HG03064 (cell line): ENCODE measurements around the gene CD8B2.
"Not testable (repeated sequence)": the region's sequence is repeated elsewhere in the genome, so short reads cannot be mapped to it uniquely, and the experiment has no call there.

ENCODE experiments used
- ATAC-seq: cut with Tn5 transposase; IDR thresholded peaks from one replicate; pipeline ENCODE4 v1.9.1; 2021; ENCODE audit warnings: low read depth; ENCODE audit not compliant: unreplicated experiment

The CD8B2 gene

DNA sequence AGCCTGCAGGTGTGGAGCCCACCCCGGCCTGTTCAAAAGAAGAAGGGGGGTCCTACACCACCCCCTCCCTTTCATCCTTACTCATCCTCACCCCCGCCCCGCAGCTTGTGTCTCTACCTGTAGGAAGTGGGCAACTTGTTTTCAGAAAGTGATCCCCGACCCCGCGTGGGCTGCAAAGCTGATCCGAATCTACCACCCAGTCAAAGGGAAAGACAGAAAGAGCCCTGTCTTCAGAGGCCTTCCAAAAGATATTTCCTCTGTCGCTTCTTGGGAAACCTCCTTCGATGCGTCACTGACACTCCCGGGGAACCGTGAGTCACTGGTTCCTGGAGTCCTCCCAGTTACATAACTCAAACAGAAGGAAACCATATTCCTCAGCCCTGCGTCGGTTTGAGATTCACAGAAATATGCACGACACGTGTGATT, 24.3 kb downstream of the CD8B2 start:
- ATAC-seq, result not testable (repeated sequence)

DNA sequence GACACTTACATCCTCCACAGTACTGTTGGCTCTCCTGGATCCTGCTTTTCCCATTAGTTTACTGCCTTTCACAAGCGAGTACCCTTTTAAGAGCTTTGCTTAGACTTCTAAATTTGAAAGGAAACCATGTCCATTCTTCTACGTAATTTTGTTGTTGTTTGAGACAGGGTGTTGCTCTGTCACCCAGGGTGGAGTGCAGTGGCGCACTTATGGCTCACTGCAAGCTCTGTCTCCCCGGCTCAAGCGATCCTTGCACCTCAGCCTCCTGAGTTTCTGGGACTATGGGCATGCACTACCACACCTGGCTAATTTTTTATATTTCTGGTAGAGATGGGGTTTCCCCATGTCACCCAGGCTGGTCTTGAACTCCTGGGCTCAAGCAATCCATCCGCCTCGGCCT, 24.8 kb downstream of the CD8B2 start:
- not testable (repeated sequence) for ATAC-seq

DNA sequence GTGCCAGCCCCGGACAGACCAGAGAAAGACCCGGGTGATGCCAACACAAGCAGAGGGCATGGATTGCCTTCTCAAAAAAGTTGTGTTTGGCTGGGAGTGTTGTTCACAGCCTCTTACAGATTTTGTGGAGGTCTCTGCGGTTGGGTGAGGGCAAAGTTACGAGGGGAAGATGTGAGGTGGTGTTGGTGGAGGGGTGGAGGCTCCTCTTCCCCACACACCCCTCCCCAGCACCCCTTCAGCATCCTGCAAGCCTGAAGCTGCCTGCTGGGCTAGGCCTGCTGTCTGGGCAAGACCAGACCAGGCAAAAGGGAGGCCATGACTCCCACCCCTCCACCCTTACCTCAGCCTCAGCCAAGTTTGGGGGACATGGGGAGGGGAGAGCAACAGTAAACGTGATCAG, 26.2 kb downstream of the CD8B2 start:
- not testable (repeated sequence) for ATAC-seq

DNA sequence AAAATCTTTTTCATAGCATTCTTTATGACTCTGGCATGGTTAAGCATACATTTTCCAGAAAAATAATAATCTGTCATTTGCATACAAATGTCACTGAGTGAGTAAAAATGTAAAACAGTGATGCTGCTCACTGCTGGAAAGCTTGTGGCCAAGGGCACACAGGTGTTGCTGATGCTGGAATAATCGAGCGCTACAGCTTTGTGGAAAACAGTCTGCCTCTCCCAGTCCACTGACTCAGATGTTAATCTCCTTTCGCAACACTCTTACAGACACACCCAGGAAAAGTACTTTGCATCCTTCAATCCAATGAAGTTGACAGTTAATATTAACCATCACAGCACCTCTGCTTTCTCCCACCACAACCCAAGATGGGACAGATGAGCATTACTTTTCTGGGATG, 27.7 kb downstream of the CD8B2 start:
- not testable (repeated sequence) for ATAC-seq

DNA sequence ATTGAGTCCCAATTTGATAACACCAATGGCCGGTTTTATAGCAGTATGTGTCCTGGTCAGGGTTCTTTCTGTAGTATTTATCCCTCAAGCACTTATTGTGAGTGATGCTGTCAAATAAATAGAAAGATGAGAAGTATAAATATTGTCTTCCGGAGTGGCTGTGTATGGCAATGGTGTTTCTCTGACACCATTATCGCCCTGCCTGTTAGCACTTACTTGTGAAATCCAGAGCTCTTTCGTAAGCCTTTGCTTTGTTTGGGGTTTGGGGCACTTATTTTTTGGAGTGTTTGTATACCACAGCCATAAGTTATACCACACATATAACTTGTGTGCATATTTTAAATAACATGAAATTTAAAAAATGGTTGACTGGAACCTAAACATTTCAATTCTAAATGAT, 29.3 kb downstream of the CD8B2 start:
- no peak for ATAC-seq

DNA sequence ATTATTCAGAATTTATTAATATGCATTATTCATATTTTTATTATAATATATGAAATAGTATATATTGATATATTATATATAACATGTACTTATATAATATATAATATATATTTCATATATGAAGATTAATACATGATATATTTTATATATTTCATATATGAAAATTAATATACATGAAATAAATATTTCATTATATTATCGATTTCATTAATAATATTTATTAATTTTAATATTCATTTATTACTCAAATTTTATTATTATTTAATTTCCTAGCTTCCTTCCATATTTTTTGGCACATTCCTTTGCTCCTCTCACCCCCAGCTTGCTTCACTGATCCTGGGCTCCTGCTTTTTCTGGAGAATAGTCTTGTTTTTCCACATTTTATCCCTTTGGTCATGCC, 29.7 kb downstream of the CD8B2 start:
- no peak for ATAC-seq

DNA sequence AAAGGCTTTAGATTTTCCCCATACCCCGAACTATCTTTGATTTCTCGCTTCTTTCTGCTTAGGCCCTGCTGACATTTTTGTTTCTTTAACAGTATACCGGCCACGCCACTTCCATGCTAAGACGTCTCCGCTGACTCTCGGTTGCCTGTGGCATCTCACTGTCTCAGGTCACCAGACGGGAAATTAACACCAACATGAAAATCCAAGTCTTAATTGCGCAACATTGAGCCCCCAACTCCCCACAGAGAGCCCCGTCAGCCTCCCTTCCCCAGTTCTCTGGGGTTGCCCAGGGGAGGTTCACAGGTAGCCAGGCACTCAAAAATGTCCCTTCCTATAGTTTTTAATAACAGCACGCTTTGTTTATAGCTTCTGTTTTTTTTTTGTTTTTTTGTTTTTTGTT, 30.2 kb downstream of the CD8B2 start:
- ATAC-seq, result no peak

DNA sequence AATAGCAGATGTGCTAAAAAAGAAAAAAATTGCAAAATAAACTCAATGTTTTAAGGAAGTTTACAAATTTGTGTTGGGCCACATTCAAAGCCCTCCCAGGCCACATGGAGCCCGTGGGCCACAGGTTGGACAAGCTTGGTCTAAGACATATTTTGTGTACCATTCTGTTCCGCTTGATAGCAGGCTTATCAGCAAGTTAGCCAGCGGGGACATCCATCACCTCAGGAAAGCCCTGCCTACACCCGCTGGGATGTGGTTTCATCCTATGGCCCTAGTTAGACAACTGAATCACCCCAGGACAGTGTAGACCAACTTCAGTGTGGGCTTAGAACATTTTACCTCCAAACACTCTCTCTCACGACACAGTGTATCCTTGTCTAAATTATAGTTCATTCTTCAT, 32.6 kb downstream of the CD8B2 start:
- ATAC-seq, result no peak

DNA sequence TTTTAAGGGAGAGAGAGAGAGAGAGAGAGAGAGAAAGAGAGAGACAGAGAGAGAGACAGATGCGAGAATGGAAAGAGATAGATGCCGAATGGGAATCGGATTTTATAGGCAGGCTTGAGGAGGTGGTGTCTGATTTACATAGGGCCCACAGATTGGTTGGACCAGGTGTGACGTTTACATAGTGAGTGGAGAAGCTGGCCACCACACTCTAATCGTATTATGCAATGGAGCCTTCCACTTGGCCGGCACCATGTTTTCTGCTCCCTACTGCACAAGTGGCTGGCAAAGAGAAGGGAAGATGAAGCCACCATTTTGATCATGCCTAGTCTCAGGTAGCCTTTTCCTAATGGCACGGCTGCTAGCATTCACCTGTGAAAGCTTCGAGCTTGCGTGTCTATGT, 33.9 kb downstream of the CD8B2 start:
- no peak for ATAC-seq

DNA sequence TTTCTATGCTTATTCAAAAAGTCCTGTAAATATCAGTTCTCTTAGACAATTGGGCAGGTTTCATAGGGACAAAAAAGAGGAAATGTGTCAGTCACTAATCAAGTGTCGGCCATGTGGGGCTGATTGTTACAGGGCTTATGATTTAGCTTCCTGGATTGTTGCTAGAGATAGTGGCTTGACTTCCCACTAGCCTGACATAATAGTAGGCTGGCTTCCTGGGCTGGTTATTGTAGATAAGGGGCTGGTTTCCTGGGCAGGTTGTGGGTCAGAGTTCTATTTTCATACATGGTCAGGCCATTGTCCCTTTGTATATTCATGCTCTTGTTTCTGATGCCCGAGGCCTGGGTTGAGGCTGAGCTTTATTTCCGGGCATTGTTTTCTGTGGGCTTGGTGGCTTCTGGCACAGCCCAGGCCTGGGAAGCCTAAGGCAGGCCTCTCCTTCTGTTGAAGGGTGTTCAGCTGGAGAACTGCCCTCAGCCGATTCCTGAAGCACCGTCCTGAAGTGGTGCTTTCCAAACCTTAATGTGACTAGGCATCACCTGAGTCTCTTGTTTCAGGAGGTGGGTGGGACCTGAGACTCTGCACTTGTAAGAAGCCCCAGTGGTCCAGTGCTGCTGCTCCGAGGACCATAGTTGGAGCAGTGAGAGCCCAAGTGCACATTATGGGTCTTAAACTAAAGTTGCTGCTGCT, 37.0 kb downstream of the CD8B2 start:
- ATAC-seq, result no peak

DNA sequence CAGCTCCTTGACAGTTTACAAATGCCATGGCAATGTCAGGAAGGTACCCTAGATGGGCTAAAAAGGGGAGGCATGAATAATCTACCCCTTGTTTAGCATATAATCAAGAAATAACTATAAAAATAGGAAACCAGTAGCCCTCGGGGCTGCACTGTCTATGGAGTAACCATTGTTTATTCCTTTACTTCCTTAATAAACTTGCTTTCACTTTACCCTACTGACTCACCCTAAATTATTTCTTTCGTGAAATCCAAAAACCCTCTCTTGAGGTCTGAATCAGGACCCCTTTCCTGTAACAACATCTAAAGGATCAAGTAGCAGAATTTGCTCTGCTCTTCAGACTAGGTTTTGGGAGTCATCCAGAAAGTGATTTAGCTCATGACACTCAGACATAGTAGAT, 43.7 kb downstream of the CD8B2 start:
- ATAC-seq, result no peak

DNA sequence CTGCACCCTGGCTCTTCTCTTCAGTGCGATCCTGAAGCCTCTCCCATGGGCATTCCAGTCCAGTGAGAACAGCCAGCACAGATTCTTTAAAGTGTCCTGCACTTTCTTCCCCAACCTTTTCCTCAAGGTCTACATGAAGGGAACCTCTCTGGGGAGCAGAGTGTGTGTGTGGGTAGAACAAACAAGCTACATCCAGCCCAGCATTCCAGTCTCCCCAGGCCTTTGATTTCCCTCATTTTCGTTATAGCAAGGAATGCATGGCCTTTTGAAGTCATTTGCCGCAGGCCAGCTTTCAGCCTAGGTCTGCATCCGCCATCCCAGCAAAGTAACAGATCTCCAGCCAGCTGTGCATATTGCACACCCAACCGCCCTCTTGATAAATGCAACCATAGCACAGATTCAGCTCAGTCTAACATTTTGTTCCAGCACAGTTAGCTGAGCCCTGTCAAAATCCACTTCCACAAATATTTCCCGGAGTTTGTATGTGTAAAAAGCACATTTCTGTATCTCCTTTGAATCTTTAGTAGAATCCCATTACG, 44.6 kb downstream of the CD8B2 start:
- ATAC-seq, result no peak

DNA sequence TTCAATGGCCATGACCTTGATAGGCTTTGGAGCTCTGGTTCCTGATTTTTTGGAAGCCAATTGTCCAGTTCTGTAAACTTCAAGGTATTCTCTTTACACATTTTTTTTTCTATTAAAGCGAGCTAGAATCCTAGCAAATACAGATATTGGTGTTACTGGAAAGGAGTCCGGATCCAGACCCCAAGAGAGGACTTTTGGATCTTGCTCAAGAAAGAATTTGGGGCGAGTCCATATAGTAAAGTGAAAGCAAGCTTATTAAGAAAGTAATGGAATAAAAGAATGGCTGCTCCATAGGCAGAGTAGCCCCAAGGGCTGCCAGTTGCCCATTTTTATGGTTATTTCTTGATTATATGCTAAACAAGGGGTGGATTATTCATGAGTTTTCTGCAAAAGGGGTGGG, 45.1 kb downstream of the CD8B2 start:
- ATAC-seq, result no peak

DNA sequence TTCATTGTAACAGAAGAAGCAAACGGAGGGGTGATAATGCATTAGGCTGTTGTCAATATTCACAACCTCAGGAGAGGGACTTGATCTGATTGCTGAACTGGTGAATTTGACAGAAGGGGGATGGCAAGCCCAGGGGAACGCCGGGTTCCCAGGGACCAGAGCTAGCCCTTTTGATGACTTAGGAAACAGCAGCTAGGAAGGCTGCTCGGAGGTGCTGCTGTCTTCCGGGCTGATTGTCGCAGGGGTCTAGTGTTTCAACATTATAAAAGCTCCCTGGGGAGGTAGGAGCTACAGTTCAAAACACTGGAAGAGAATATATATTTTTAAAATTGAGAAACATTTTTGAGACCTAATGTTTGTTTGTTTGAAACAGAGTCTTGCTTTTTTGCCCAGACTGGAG, 47.3 kb downstream of the CD8B2 start:
- no peak for ATAC-seq

DNA sequence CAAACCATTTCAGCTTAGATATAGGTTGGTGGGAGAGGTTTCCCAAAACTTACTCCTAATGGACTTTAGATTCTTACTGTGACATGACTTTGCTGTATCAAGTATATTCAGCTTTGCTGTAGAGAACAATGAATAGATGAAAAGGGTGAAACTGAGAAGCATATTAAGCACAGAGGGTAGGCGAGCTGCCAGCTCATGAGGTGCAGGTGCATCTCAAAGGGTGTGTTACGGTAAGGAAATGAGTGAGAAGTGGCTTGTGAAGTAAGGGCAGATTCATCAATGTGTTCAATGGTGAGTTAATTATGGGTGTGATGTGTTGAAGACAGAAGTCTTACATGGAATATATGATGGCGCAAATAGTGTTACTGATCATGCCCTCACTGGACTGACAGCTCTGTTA, 49.3 kb downstream of the CD8B2 start:
- no peak for ATAC-seq

DNA sequence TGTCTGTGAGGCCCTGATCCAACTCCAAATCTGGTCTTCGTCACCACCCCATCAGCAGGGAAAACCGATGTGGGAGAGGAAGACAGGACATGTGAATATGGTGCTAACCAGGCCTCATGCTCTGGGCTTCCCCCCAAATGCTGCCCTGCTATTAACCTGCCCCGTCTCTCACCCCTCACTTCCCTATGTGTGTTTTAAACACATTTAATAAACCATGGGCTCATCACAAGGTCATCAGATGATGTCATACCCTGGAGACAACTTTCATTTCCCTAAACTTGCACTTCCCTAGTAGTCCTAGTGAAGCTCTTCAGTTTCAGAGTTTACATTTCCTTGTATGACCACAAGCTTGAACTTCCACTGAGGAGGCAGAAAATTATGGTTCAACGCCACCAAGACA, 49.9 kb downstream of the CD8B2 start:
- ATAC-seq, result no peak

DNA sequence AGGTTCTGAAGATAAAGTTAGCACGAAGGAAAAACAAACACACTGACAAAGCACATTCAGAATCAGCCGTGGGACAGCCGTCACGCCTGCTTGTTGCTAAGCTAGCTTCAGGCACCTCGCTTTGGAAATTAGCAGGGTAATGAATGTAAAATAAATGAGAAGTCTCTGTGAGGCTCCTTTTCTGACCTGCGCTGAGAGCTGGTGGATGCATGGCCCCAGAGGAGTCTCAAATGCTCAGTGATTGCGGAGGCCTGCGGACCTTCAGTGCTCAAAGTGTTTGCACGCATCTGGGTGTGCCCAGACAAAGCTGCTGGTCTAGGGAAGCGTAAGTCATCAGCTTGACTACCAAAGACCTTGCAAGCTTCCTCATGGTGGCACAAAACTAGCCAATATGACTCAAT, 50.6 kb downstream of the CD8B2 start:
- ATAC-seq, result no peak

DNA sequence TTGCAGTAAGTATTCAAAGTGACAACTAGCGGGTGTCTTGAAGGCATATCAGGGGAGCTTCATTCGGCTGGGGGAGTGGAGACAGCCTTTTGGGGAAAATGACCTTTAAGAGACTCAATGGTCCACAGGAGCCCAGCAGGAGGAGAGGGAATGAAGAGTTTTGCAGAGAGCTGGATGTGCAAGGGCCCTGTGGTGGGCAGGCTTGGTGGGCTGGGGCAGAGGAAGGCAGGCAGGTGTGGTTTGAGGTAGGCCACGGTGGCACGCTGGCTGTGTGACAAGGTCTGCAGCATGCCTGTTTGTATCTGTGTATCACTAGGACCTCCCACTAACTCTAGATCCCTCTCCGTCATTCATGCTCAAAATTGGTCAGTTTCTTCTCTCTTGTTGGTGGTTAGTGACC, 53.7 kb downstream of the CD8B2 start:
- no peak for ATAC-seq

DNA sequence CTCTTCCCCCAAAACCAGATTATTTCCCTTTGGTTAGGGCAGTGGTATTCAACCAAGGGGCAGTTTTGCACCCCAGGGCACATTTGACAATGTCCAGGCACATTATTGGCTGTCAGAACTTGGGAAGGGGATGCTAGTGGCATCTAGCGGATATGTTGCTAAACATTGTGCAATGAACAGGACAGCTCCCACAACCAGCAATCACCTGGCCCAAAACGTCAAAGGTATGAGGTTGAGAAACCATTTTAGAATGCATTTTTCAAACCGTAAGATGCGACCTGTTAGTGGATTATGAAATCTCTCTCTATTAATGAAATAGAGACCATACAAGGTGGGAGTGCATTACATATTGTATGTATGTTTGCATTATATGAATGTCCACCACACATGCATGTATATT, 54.2 kb downstream of the CD8B2 start:
- ATAC-seq, result no peak

DNA sequence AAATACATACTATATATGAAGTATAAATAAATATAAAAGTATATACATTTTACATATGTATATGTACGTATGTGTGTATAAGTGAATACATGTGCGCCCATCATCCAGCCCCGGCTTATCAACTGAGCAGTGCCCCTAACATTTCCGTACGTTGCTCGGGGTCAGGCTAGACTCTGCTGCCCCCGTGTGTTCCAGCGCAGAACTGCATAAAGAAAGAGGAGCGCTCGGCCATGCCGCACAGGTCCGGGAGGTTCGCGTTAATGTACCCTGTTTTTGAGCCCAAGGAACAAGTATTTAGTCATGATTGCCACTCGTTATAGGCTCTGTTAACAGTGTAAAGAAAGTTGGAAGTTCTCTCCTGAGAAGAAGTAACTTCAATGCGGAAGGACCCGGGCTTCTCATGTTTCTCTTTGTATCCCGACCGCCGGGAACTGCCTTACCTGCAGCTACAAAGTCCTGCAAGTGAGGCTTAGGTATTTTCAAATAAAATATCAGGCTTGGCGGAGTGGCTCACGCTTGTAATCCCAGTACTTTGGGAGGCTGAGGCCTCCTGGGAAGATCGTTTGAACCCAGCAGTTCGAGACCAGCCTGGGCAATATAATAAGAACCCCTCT, 55.7 kb downstream of the CD8B2 start:
- ATAC-seq, result no peak

DNA sequence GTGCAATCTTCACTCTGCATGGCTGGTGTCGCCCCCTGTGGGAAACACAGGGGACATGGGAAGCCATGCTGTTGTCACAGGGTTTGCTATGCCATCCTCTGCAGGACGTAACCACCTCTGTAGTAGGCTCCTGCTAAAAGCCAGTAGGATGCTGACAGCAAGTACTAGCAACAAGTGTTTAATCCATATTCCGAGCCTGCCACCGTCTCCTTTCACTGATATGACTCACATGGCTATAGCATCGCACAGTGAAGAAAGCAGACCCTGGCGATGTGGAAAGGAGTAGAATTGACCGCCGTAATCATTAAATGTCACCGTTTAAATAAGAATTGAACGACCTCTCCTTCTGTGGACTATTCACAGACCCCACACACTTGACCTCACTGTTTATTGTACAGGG, 57.8 kb downstream of the CD8B2 start:
- ATAC-seq, result no peak

DNA sequence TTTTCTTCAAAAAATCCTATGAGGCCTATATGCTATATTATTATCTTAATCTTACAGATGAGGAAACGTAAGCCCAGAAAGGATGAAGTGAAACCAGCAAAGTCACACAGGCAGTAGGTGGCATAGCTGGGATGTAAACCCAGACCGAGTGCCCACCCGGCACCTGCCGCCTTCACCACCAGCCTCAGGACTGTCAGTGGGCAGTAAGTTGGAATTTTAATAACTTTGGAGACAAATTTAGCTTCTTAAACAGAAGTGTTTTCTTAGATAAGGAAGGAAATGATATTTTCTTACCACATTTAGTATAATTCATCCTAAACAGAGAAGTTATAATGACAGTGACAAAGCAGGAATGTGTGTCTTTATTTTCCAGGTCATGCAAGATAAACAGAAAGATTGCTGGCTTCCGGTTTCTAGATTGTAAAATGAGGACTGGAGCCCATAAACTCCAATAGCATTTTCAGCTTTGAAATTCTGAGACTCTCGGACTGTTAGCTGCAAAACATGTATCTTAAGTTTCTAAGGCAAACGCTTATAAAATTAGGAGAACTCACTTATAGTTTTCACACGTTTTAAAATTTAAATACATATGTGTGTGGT, 59.3 kb downstream of the CD8B2 start:
- no peak for ATAC-seq
